ENCODE results near the gene NAP1L5. TPM values are rescaled to one million over a fixed set of nuclear protein-coding genes. Genes with fewer than 3 reads are reported as not detected.

NAP1L5 gene
- total RNA-seq, 1 donor from 2014 or later = 8.6 TPM

DNA sequence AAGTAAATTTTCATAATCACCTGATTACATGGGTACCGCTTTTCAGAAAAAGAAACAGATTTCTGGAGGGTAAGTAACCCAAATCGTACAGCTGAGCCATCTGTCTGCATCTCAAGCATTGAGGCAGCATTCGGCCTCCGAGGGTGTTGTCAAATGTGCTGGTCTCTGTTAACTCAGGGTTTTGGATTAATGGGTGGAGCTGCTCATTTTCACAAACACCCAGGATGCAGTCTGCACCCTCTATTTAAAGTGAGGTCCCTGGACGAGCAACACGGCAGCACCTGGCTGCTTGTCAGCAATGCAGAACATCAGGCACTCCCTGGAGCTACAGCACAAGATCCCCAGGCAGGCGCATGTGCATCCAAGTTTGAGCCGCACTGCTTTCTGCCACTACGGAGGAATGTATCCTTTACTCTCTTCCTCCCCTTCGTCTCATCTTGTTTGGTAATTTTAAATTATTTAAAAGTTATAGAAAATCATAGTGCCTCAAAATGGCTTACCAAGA, 24.7 kb upstream of the NAP1L5 start:
- no peak for DNase-seq

DNA sequence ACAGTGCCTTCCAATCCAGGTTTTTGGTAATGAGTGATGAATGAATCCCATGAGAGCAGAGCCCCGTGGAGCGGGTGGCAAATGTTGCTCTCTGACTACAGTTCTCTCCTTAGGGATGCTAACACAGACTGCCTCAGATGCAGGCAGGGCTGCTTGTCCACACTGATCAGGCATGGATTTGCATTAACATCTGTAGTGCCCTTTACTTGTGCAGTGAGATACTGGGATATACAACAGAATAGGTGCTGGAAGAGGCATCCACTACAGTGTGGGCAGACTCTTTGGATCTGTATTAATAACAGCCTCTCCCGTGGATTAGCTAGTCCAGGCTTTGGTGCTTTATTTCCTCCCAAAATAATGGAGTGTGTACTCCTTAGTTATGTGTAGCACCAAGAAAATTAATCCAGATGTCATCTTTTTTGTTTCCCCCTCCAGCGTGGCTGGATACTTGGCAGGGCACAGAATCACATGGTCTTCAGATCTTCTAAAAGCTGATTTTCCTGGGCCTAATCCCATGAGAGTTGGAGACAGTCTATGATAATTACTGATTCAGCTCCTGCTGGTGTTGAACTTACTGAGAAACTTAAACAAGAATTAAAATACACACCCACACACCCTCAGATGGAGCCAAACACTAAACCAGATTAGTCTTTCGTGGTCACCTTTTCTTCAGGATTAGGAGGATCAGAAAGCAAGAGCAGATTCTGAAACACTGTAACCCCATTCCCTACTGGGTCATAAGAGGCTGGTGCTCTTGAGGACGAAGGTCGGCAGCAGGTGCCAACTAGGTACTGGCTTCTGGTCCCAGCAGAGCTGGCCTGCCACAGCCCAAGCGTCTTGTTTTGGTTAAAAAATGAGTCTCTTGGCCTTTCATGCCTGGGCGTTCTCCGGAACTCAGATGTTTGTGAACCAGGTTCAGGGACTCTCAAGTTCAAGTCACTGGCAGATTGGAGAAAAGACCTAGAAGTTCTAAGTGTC, 23.1 kb upstream of the NAP1L5 start:
- peak; percentile 7 for DNase-seq

DNA sequence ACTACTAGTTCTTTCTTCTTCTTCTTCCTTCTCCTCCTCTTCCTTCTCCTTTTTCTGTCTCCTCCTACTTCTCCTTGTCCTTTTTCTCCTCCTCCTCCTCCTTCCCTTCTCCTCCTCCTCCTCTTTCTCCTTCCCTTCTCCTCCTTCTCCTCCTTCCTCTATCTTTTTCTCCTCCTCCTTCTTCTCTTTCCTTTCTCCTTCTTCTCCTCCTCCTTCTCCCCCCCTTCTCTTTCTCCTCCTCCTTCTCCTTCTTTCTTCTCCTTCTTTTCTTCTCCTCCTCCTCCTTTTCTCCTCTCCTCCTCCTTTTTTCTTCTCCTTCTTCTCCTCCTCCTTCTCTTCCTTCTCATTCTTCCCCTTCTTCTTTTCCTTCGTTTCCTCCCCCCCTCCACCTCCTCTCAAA, 21.8 kb upstream of the NAP1L5 start:
- no peak for DNase-seq

GRCh38 chr4:88718098-88718497, 20.5 kb upstream of the NAP1L5 start:
- no peak for DNase-seq

- no peak for DNase-seq
These were observed 16.2 kb upstream of the NAP1L5 start for GRCh38 chr4:88713782-88714181.

DNA sequence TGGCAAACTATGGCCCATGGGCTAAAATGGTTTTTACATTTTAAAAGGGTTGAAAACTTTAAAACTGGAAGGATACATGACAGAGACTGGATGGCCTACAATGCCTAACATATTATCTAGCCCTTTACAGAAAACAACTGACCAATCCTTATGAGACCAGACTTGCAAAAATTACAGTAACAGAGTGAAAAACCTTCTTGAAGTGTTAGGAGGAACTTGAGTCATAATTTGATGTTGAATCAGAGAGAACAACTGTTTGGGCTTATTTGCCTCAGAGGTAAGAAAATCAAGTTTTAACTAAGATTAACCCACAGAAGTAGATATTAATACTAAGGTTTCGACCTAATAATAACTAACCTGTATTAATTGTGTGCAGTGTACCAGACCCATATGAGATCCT, 12.4 kb upstream of the NAP1L5 start:
- no peak for DNase-seq

DNA sequence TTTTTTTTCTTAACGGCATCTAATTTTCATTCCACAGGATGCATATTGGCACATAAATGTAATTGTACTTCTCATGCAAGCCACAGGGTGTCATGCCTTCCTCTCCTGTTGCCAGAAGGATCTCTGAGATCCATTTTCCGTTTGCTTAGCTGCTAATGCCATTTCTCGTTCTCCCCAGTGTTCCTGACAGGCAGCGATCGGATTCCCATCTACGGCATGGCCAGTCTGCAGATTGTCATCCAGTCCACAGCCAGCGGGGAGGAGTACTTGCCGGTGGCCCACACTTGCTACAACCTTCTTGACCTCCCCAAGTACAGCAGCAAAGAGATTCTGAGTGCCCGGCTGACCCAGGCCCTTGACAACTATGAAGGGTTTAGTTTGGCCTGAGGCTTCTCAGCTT, 8.9 kb upstream of the NAP1L5 start:
- peak; percentile 57 for DNase-seq

DNA sequence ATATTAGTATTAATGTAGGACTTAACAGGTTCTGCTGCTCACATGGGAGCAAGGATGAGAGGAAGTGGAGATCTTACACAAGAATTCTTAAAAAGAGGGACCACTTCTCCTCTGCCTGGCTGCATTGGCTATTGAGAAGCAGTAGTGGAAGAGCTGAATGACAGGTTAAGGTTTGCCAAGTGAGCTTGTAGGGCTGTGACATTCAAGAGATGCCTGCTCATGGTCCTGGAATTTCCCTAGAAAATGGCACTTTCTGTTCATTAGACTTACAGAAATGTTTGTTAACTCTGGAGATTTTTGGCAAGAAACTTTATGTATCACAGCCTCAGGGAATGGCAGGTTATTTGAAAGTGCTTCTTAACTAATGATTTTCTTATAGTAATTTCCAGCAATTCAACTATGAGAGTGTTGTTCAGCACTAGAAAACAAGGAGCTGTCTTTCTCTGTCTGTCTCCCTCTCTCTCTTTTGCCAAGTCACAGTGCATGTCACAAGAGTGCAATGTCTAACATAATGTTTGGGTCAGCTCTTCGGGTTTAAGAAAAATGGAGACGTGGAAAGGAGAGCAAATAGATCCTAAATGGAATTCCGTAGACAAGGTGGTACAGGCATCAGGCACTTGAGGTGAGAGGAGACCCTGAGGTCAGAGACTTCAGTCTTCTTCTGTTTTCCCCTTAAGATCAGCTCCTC, 8.3 kb upstream of the NAP1L5 start:
- no peak for DNase-seq

GRCh38 chr4:88705223-88705622, 7.6 kb upstream of the NAP1L5 start:
- no peak for DNase-seq

GRCh38 chr4:88702782-88703181, 5.2 kb upstream of the NAP1L5 start:
- DNase-seq = no peak

- DNase-seq = no peak
These were observed 890 bp upstream of the NAP1L5 start for GRCh38 chr4:88698519-88698918.

DNA sequence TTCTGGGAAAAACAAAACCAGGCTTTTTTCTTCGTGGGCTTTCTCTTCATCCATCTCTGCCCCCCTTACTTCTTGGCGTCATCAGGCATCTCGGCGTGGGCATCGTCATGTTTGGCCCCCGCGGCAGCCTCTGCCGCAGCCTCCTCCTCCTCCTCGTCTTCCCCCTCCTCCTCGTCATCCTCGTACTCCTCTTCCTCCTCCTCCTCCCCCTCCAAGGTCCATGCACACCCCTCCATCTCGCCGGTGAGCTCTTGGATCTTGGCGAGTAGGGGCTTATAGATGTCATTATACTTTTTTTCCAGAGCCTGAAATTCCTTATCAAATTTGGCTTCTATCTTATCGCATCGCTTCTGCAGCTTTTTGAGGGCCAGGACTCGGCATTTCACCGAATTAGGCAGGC, 488 bp downstream of the NAP1L5 start:
- DNase-seq = no peak

- no peak for DNase-seq
These were observed 999 bp downstream of the NAP1L5 start for GRCh38 chr4:88696630-88697029.

DNA sequence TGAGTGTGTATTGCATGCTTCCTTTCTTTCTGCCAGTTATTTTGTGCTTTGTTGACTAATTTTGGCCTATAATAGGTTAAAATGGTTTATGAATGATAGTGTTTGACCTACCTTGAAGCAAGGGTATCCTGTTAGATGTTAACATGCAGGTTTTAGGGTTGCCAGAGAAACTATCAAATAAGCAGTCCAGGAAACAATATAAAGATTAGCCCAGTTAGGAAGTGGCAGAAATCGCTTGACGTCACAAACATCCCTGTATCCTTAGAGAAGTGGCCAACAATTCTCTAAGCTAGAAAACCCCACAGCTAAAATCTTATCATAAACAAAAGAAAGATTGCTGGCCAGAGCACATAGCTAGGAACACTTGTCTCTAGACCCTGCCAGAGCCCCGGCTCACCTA, 3.8 kb downstream of the NAP1L5 start:
- DNase-seq = no peak

DNA sequence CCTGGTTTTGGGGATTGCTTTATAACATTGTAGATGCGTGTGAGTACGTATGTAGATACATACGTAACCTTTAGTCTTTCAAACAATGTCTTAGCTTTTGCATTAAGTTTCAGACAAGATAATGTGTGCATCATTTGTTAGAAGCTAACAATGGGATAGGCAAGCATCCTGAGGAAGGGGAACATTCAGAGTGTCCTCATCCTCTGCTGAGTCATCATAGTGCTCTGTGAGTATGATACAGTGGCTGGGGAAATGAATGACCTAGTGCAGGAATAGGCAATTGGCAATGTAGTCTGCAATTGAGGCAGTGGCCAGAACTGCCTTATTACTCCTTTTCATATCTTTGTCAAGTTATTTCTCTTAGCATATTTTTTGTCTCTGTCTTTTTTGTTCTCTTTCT, 7.3 kb downstream of the NAP1L5 start:
- DNase-seq = no peak

DNA sequence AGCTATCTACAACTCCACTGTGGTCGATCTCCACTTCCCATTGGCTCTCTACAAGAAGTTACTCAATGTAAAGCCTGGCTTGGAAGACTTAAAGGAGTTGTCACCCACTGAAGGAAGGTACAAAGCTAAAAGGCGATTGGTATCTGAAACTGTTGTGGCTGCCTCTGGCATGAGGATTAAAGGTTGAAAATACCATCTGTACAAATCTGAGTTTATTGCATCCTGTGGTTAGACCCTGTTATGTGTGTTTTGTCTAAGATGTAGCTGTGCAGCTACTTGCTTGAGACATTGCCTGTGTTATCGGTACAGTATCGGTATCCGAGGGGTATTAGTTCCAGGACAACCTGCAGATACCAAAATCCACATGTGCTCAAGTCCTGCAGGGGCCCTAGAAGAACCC, 16.4 kb downstream of the NAP1L5 start:
- no peak for DNase-seq

DNA sequence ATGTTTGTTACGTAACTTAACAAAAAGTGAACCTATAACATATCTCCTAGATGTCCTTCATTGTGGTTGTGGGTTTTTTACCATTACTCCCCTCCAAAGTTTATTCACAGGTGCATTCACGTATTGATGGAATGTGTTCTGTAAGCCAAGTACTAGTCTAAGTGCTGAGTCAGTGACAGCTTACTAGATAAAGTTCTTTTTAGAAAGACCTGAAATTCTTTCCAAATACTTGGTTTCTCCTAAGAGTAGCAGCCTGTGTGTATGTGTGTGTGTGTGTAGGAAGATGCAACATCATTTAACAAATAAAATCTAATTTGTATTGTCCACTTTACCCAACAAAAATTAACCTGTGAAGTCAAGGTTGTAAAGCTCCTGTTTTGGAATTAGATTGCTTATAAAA, 22.1 kb downstream of the NAP1L5 start:
- no peak for DNase-seq

GRCh38 chr4:88674979-88675378, 22.6 kb downstream of the NAP1L5 start:
- DNase-seq = no peak

GRCh38 chr4:88674565-88674964, 23.1 kb downstream of the NAP1L5 start:
- DNase-seq = no peak

DNA sequence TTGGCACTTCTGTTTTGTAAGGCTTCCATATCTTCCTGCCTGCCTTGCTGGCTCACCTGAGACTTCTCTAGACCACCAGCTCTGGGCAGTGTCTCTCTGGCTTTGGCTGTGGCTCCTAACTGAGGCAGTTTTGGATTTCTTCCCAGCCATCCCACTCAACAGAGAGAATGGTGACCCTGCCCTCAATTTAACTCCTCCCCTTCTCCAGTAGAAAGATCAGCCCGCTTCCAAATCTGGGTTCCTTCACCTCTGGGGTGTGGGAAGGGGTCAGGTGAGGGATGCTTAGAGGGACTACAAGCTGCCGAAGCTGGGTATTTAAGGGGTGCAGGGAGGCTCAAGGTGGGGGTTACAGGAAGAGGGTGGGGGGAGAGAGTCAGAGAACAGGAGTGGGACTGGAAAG, 23.7 kb downstream of the NAP1L5 start:
- no peak for DNase-seq

DNA sequence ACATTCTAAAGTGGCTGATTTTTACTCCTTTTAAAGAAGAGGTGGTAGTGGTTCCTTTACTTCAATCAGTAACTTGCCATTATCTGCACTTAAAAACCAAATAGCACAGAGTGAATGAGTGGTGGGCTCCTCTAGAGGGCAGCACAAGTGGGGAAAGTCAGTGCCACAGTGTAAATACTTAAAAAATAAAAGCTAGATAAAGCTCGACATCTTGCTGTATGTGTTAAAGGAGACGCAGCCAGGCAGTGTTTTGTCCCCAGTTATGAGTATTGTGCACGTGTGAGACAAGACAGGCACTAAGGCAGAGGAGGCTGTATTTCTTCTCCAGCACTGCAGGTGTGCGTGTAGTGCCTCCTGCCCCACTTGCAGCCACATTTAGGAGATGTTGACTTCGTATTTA, 24.6 kb downstream of the NAP1L5 start:
- peak; percentile 13 for DNase-seq

- no peak for DNase-seq
These were observed 35.9 kb downstream of the NAP1L5 start for GRCh38 chr4:88661739-88662138.
